ENCODE measurements around the gene ZNF554. TPM values are rescaled to one million over a fixed set of nuclear protein-coding genes. Genes with fewer than 3 reads are reported as not detected.

The ZNF554 gene
- polyA plus RNA-seq, 10 donors = 4.5 to 7.7 (median 5.3) TPM

DNA sequence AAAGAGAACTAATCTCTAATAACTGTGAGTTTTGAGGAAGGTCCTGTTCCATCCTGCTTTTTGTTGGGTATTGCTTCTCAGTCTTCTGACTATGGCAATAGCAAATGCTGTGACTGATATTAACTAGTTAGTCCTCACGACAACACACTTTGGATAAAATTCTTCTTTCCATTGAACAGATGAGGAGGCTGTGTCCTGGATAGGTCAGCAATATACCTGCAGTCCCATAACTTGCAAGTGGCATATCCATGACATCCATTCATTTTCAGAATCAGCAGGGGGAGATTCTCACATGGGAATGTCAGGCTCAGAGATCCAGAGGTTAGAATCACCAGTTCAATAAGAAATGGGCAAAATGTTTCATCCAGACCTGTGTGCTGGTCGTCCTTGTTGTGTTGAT, 7.4 kb downstream of the ZNF554 start:
- DNase-seq = no peak

DNA sequence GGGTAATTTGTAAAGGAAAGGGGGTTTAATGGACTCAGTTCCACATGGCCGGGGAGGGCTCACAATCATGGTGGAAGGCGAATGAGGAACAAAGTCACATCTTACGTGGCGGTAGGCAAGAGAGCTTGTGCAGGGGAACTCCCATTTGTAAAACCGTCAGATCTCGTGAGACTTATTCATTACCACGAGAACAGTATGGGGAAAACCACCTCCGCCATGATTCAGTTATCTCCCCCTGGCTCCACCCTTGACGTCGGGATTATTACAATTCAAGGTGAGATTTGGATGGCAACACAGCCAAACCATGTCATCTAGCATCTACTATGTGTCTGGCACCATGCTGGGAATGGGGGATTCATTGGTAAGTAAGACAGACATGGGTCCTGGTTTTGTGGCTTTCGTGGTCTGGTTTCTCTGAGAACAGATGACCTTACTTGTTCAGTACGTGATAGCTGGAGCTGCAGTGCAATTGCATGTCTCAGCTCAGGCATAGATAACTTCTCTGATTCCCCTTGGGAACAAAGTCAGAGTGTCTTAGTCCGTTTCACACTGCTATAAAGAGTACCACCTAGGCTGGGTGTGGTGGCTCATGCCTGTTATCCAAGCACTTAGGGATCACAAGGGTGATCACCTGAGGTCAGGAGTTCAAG, 8.3 kb downstream of the ZNF554 start:
- no peak for DNase-seq

DNA sequence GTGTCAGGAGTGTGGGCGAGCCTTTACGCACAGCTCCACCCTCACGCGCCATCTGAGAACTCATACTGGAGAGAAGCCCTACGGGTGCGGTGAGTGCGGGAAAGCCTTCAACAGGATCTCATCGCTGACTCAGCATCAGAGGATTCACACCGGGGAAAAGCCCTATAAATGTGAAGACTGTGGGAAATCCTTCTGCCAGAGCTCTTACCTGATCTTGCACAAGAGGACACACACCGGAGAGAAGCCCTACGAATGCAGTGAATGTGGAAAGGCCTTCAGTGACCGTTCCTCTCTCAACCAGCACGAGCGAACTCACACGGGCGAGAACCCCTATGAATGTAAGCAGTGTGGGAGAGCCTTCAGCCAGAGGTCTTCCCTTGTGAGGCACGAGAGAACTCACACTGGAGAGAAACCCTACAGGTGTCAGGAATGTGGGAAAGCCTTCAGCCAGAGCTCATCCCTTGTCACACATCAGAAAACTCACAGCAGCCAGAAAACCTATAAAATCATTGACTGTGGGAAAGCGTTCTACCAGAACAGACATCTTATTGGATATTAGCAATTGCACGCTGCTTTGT, 14.7 kb downstream of the ZNF554 start:
- no peak for DNase-seq

DNA sequence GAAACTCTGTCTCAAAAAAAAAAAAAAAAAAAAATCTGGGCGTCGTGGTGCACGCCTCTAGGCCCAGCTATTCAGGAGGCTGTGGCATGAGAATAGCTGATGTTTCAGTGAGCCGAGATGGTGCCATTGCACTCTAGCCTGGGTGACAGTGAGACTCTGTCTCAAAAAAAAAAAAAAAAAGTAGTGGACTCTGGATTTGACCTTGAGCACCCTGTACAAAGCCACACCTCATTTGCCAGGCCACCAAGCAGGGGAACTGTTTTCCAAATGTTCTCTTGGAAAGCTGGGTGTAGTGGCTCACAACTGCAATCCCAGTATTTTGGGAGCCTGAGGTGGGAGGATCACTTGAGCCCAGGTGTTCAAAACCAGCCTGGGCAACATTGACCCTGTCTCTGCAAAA, 17.8 kb downstream of the ZNF554 start:
- DNase-seq = no peak

DNA sequence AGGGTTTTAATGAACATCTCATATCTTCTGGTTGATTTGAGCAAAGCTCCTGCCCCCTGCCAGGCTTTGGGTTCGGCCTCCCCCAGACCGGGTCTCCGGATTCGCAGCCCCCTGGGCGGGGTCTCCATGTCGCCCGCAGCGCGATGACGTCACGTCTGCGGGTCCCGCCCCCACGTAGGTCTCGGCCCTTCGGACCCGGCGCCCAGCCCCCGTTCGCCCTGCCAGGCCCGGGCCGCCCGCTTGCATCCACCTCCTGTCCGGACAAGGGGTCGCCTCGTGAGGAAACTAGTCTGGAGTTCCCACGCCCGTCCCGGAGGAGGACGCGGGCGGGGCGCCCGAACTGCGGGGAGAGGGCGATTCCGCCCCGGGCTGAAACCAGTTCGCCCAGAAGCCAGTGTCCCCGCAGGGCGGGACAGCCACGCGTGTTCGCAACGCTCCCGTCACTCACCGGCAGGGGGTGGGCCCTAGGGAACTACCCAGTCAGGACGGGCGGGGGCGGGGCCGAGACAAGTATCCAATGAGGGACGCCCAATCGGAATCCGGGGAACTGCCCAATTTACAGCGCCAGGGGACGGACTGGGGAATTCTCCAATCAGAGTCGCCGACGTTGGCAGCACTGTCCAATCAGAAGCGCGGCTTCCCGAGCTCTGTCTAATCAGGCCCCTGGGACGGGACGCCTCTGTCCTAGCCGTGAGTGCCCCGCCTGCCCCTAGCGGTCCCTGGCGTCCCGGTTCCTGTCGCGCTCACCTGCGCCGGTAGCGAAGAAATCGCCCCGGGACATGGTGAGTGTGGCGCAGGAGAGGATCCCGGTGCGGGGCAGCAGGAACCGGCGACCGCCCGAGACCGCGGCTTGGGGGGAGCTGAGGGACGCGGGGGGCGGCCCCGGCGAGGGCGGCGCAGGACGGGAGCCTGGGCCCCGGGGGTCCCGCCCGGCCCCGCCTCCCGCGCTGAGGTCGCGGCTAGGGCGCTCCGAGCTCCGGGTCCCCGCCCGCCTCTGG, 21.4 kb downstream of the ZNF554 start, which contains the start of gene ZNF555:
ZNF555 (plus strand) TSS at position 682 of the 998 bp plus-strand sequence; CDS start at position 780, 98 bp downstream.
- peak; percentile 99 for DNase-seq

DNA sequence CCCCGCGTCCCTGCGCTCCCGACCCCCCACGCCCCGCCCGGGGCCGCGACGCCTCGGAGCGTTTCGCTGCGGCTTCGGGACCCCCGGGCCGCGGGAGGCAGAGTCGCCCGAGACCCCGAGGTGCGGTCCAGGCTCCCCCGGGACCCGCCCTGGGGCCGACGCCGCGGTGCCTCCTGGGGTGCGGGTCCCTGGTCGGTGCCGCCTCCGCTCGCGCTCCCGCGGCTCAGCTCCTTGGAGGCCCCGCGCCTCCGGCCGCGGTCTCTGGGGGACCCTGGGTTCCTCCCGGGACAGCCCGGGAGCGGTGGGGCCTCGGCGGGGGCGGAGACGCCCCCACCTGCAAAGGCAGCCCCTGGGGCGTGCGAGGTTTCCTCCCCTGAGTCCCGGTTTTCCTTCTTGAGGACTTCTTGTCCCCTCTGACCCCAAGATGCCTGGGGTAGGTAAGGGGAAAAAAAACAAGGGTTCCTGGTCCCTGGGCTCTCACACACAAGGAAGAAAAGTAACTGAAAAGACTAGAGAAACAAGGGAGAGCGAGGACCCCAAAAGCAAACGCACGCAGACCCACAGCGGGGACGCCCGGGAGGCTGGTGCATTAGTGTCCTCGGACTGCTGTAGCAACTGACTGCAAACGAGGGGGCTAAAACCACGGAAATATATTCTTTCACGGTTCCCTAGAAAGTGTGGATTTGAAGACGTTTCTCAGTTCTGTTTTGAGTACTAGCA, 22.3 kb downstream of the ZNF554 start:
- peak in 1 of 3 donors; percentile 25 for DNase-seq

DNA sequence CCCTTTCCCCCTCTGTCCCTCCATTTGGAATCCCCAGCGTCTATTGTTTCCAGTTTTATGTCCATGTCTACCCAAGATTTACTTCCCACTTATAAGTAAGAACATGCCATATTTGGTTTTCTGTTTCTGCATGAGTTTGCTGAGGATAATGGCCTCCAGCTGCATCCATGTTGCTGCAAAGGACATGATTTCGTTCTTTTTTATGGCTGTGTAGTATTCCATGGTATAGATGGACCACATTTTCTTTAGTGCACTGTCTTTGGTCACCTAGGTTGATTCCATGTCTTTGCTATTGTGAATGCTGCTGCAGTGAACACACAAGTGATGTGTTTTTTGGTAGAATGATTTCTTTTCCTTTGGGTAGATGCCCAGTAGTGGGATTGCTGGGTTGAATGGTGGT, 25.4 kb downstream of the ZNF554 start:
- DNase-seq = no peak

DNA sequence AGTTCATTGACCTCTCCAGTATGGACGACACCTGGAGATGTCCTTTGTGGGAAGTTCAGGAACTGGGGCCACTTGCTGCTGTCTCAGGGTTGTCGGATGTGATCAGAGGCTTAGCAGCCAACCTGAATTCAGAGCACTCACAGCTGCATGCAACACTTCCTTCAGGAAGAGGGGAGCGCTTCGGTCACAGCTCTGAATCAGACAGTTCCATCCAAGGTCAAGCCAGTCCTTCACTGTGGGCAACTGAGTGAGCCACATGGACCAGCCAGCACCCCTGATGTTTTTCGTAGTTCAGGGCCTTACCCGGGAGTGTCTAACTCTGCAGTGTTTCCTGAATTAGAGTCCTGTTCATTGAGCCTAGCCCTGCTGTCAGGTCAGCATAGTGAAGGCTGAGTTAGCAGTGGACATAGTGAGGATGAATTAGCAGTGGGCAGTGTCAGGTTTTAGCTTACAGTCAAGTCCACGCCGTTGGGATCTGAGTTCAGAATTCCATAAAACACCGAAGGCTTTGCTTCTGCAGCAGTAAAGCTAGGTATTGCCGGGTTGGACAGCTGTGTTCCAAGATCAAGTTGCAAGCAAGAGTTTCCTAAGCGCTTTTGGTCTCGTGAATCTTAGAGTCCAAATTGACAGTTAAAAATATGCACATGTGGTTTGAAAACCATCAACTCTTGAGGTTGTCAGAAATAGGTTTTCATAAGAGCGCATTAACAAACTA, 26.7 kb downstream of the ZNF554 start:
- peak; percentile 22 to 41 (median 28) for DNase-seq

DNA sequence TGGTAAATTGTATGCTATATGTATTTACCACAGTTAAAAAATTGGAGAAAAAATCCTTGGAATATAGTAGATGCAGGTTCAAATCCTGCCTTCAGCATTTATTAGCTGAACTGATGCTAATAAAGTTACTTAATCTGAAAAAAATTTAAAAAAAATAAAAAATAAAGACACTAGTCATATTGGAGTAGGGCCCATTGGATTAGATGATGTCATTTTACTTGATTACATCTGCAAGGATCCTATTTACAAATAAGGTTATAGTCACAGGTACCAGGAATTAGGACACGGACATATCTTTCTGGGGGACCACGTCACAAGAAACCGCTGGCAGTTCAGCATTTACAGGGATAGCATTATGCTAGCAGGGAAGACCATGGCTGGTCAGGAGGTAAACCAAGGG, 27.8 kb downstream of the ZNF554 start:
- no peak for DNase-seq

DNA sequence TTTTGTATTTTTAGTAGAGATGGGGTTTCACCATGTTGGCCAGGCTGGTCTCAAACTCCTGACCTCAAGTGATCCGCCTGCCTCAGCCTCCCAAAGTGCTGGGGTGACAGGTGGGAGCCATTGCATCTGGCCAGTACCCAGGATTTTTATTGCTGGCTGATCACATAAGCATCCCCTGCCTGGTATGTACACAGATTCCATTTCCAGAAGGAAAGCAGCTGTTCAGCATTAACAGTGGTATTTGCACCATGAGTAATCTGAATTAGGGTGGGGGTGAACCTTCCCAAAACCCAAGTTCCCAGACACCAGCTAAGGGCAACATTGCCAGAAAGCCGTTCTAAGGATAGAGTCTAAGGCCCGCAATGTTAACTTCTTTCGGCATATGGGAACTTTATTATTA, 28.9 kb downstream of the ZNF554 start:
- peak; percentile 68 to 76 (median 76) for DNase-seq

DNA sequence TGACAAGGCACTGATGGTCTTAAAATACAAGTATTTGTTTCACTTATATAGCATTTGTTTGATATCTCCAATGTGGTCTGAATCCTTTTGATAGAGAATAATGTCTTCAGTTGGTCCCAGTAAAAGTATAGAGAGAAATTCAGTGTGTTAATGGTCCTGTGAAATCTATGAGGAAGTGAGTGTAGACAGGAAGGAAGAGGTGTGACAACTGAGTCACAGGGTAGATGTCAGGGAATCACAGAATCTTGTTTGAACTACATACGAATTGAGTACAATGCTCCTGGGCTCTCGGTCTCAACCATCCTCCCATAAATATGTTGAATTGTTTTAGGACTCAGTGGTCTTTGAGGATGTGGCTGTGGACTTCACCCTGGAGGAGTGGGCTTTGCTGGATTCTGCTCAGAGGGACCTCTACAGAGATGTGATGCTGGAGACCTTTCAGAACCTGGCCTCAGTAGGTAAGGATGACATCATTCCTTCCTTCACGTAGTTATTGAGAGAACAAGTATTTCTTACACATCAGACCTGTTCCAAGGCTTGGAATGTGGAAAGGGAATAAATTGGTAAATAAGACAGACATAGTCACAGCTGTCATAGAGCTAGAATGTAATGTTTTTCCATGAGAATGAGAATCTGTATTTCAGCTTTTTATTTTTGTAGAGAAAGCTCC, 30.7 kb downstream of the ZNF554 start:
- no peak for DNase-seq

DNA sequence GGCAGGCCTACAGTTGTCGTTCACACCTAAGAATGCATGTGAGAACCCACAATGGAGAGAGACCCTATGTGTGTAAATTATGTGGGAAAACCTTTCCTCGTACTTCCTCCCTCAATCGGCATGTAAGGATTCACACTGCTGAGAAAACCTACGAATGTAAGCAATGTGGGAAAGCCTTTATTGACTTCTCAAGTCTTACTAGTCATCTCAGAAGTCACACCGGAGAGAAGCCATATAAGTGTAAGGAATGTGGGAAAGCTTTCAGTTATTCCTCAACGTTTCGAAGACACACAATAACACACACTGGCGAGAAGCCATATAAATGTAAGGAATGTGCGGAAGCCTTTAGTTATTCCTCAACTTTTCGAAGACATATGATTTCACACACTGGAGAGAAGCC, 32.9 kb downstream of the ZNF554 start:
- DNase-seq = no peak

DNA sequence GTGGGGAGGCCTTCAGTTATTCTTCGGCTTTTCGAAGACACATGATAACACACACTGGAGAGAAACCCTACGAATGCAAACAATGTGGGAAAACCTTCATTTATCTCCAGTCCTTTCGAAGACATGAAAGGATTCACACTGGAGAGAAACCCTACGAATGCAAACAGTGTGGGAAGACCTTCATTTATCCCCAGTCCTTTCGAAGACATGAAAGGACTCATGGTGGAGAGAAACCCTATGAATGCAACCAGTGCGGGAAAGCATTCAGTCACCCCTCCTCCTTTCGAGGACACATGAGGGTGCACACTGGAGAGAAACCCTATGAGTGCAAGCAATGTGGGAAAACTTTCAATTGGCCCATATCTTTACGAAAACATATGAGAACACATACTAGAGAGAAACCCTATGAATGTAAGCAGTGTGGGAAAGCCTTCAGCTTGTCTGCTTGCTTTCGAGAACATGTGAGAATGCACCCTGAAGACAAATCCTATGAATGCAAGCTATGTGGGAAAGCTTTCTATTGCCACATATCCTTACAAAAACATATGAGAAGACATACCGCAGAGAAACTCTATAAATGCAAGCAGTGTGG, 33.4 kb downstream of the ZNF554 start:
- no peak for DNase-seq

DNA sequence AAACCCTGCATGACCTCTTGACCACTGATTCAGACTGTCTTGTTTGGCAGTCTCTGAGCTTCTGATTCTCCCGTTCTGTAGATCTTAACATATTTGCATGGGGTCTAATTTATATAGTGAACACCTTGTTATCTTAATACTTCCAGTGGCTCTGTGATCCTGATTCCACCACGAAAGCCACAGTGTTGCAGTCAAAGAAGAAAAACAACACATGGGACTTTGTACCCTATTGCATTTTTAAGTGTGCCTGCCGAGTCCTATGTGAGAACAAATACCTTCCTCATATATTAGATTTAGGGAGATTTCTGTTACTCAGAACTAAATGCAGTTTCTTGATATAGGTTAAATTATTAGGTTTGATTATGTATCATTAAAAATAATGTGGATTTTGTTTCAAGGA, 35.2 kb downstream of the ZNF554 start:
- no peak for DNase-seq

DNA sequence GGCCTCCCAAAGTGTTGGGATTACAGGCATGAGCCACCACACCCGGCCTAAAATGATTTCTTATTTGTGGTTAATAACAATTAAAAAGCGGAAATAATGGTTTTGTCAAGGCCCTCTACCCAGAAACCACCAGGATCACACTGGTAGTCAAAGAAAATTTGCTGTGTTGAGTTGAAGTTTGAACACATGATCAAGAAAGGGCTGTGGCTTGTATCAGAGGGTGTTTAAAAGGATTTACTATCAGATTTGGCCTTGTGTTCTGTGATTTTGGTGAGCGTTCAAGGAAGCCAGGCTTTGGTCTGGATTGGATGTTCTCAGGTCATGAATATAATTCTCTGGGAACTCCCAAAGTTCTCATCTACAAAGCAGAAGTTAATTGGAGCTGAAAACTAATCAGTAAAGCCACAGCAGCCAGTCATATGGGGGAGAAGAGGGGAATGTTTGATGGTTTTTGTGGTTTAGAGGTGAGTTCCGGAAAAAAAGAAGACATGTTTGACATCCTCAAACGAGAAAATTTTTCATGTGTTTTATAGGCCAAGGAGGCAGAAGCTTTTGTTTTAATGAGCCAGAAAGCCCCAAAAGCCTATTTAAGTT, 36.9 kb downstream of the ZNF554 start:
- DNase-seq = no peak

DNA sequence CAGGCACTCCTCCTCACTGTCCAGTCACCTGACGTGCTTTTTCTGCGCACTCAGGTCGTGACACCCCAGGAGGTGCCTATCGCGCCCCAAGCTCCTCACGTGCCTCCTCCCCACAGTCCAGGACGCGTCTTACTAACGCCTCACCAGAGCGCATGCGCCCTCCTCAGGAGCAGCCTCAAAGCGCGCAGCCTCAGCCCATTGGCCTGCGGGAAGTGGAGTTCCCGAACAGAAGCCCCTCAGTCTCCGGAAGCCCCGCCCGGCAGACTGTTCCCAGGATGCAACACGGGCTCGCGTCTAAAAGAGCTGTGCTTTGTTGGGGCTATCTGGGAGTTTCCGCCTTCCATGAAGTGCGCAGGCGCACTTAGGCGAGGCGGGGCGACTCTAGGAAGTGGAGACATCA, 39.2 kb downstream of the ZNF554 start:
- DNase-seq = no peak

DNA sequence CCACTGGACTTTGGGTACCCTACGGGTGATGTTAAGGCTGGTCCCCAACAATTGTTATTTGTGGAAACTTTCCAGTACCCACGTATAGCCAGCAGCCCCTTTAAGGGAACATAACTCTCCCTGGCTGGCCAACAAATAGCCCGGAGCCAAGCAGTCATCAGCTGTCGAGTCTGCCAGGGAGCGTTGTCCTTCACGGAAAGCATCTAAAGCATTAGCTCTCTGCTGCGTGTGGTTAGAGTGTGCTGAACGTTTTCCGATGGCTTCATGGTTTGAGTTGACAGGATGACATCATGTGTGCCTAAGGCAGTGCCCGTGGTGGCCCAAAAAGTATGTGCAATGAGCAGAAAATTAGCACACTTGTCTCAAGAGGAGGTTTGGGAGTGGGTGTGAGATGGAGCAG, 44.1 kb downstream of the ZNF554 start:
- peak; percentile 24 to 49 (median 43) for DNase-seq

DNA sequence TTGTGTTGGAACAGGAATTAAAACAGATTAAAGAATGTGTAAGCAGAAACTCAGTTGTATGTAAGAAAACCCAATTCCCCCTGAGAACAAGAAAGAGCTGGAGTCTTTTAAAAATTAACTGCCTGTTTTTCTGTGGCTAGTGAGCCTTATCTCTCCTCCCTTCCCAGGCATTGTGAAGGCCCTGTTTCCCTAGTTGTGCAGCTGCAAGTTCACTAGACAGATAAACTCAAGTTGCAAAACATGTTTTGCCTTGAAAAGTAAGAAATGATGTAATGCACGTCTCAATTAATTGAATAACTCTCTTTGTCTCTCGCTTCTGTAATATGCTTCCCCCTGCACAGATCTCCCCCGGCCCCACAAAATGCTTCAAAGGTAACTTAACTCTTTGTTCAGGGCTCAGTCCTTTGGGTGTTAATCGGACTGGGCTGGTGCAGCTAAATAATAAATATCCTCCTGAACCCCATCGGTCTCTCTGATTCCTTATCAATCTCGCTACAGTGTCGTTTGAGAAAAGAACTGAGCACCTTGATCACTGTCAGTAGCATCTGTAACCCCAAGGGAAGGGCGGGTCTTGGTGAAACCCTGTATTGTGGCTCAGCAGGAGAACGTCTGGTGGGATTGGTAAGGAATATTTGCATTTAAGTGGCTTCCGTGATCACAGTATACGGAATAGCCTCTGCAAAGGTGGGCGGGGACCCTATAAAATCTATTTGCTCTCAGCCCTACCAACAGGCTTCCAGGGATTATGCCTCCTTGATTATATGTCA, 45.8 kb downstream of the ZNF554 start:
- DNase-seq = no peak

DNA sequence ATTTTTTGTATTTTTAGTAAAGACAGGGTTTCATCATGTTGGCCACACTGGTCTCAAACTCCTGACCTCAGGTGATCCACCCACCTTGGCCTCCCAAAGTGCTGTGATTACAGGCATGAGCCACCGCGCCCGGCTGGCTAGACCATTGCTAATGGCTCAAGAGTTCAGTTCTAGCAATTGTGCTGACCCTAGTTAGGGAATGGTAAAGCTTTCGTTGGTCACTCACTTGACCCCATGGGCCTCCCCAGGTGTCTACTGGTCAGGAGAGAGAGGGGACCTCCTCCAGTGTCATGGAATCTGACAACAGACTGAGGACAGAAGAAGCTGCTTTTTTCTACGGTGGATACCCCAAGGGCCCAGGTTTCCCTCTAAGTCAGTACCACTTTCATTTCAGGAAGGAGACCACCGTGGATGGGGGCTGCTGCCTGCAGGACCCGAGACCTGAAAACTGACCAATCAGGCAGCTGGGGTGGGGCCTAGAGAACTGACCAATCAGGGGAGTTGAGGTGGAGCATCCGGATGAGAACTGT, 46.9 kb downstream of the ZNF554 start:
- no peak for DNase-seq

All from muscle of back (tissue), 11 donors.